ENCODE measurements around the gene WDR82. TPM values are rescaled to one million over a fixed set of nuclear protein-coding genes. Genes with fewer than 3 reads are reported as not detected.

WDR82 gene
- polyA plus RNA-seq, 2 donors = 19.9 to 33.6 TPM

DNA sequence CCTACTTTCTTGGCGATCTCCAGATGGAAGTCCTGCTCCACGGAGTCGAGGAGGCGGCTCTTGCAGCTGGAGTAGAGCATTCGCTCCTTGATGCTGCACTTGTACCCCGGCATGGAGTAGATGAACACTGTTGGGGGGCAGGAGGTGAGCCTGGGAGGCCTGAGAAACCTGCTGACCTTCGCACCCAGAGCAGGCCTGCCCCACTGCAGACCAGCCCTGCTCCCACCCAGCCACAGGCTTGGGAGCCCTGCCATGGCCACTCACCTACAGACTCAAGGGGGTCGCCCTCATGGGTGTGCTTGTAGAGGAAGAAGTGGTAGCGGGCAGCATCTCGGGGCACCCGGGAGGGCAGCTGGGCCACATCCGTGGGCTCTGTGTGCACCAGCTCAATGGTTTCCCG, 48.8 kb downstream of the WDR82 start:
- Histone ChIP-seq H3K9me3 (ENCODE audit: control insufficient read depth in 2 of 2, insufficient read depth in 1 of 2, low read depth in 1 of 2, low read length in 1 of 2) (no peaks in the 10 kb centered on the region), H3K27me3 (ENCODE audit: control insufficient read depth in 1 of 2, insufficient read depth in 2 of 2, low read length in 2 of 2) (no peaks in the 10 kb centered on the region), H3K4me1 (ENCODE audit: control insufficient read depth in 2 of 2, insufficient read depth in 2 of 2, low read length in 1 of 2) (peaks cover 0 to 11% of the 10 kb centered on the region in 2 donors), H3K4me3 (ENCODE audit: low read depth in 1 of 2, low read length in 2 of 2) (no peak overlapping the region), H3K27ac (ENCODE audit: low read depth in 2 of 2, low read length in 1 of 2) (no peak overlapping the region), H3K36me3 (ENCODE audit: control insufficient read depth in 2 of 2, insufficient read depth in 2 of 2, low read length in 1 of 2) (peaks cover 24 to 46% of the 10 kb centered on the region in 2 donors)
- 94 to 96% methylated on average over 13 of the region's 13 CpGs for WGBS, 2 donors

GRCh38 chr3:52228751-52229291, 49.6 kb downstream of the WDR82 start:
- peaks cover 18 to 39% of the 10 kb centered on the region in 2 donors for H3K36me3 ChIP-seq (ENCODE audit: control insufficient read depth in 2 of 2, insufficient read depth in 2 of 2, low read length in 1 of 2)
- H3K27ac ChIP-seq (ENCODE audit: low read depth in 2 of 2, low read length in 1 of 2) = no peak overlapping the region
- WGBS, 2 donors = 89 to 90% methylated on average over 21 of the region's 21 CpGs
- no peaks in the 10 kb centered on the region for H3K27me3 ChIP-seq (ENCODE audit: control insufficient read depth in 1 of 2, insufficient read depth in 2 of 2, low read length in 2 of 2)
- no peaks in the 10 kb centered on the region for H3K9me3 ChIP-seq (ENCODE audit: control insufficient read depth in 2 of 2, insufficient read depth in 1 of 2, low read depth in 1 of 2, low read length in 1 of 2)
- H3K4me3 ChIP-seq (ENCODE audit: low read depth in 1 of 2, low read length in 2 of 2) = no peak overlapping the region
- peaks cover 0 to 12% of the 10 kb centered on the region in 2 donors for H3K4me1 ChIP-seq (ENCODE audit: control insufficient read depth in 2 of 2, insufficient read depth in 2 of 2, low read length in 1 of 2)

DNA sequence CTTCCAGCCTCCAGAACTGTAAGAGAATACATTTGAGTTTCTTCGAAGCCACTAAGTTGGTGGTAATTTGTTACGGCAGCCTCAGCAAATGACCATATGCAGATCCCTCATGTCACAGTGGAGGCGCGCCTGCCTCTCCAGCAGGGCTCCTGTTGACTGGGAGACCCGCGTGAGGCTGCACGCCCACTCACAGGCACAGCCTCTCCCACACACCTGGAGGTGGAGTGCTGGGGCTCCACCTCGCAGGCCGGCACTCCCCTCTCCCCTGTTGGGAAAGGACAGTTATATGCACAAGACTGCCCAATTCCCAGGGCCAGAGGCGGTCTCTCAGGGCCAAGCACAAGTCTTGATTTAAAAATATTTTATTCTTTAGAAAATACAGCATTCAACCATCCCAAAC, 50.2 kb downstream of the WDR82 start:
- H3K27me3 ChIP-seq (ENCODE audit: control insufficient read depth in 1 of 2, insufficient read depth in 2 of 2, low read length in 2 of 2) = no peaks in the 10 kb centered on the region
- H3K4me3 ChIP-seq (ENCODE audit: low read depth in 1 of 2, low read length in 2 of 2) = no peak overlapping the region
- peaks cover 0 to 12% of the 10 kb centered on the region in 2 donors for H3K4me1 ChIP-seq (ENCODE audit: control insufficient read depth in 2 of 2, insufficient read depth in 2 of 2, low read length in 1 of 2)
- H3K36me3 ChIP-seq (ENCODE audit: control insufficient read depth in 2 of 2, insufficient read depth in 2 of 2, low read length in 1 of 2) = peaks cover 18 to 39% of the 10 kb centered on the region in 2 donors
- WGBS, 2 donors = 78 to 86% methylated on average over 10 of the region's 10 CpGs
- H3K27ac ChIP-seq (ENCODE audit: low read depth in 2 of 2, low read length in 1 of 2) = no peak overlapping the region
- H3K9me3 ChIP-seq (ENCODE audit: control insufficient read depth in 2 of 2, insufficient read depth in 1 of 2, low read depth in 1 of 2, low read length in 1 of 2) = no peaks in the 10 kb centered on the region

DNA sequence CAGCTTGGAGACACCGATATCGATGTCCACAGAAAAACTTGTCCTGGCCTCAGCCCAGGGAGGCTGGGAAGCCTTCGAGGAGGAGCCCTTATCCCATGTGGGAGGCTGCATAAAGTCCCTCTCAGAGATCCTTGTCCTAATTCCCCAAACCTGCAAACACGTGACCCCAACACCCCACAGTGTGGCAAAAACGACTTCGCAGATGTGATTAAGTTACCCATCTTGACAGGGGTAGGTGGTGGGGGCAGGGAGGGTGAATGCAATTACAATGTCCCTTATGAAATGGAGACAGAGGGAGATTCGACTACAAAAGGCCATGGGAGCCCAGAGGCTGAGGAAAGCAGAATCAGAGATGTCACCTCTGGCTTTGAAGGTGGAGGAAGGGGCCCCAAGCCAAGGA, 50.7 kb downstream of the WDR82 start:
- peaks cover 0 to 12% of the 10 kb centered on the region in 2 donors for H3K4me1 ChIP-seq (ENCODE audit: control insufficient read depth in 2 of 2, insufficient read depth in 2 of 2, low read length in 1 of 2)
- no peak overlapping the region for H3K27ac ChIP-seq (ENCODE audit: low read depth in 2 of 2, low read length in 1 of 2)
- H3K4me3 ChIP-seq (ENCODE audit: low read depth in 1 of 2, low read length in 2 of 2) = no peak overlapping the region
- H3K27me3 ChIP-seq (ENCODE audit: control insufficient read depth in 1 of 2, insufficient read depth in 2 of 2, low read length in 2 of 2) = no peaks in the 10 kb centered on the region
- WGBS, 2 donors = 77 to 83% methylated on average over 7 of the region's 7 CpGs
- H3K36me3 ChIP-seq (ENCODE audit: control insufficient read depth in 2 of 2, insufficient read depth in 2 of 2, low read length in 1 of 2) = peaks cover 18 to 39% of the 10 kb centered on the region in 2 donors
- no peaks in the 10 kb centered on the region for H3K9me3 ChIP-seq (ENCODE audit: control insufficient read depth in 2 of 2, insufficient read depth in 1 of 2, low read depth in 1 of 2, low read length in 1 of 2)

DNA sequence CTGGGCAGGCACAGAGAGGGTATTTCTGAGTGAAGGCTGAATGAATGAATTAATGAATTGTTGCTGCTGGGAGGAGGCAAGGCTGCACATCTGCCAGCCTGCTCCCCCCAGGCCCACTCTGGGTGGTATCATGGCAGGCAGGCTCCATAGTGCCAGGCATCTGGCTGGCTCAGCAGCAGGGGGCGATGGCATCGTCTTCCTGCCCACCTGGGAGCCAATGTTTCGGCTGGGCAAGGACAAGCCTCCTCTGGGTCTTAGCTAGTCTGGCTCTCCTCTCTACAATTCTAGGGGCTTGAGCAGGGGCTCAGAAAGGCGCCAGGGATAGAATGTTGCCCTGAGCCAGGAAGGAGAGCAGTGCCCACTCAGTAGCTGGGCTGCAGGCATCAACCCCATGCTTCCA, 51.3 kb downstream of the WDR82 start:
- Histone ChIP-seq H3K4me3 (ENCODE audit: low read depth in 1 of 2, low read length in 2 of 2) (no peak overlapping the region), H3K27ac (ENCODE audit: low read depth in 2 of 2, low read length in 1 of 2) (no peak overlapping the region), H3K4me1 (ENCODE audit: control insufficient read depth in 2 of 2, insufficient read depth in 2 of 2, low read length in 1 of 2) (peaks cover 0 to 12% of the 10 kb centered on the region in 2 donors), H3K27me3 (ENCODE audit: control insufficient read depth in 1 of 2, insufficient read depth in 2 of 2, low read length in 2 of 2) (no peaks in the 10 kb centered on the region), H3K36me3 (ENCODE audit: control insufficient read depth in 2 of 2, insufficient read depth in 2 of 2, low read length in 1 of 2) (peaks cover 18 to 39% of the 10 kb centered on the region in 2 donors), H3K9me3 (ENCODE audit: control insufficient read depth in 2 of 2, insufficient read depth in 1 of 2, low read depth in 1 of 2, low read length in 1 of 2) (no peaks in the 10 kb centered on the region)
- 87% methylated on average over 4 of the region's 4 CpGs for WGBS, 2 donors

DNA sequence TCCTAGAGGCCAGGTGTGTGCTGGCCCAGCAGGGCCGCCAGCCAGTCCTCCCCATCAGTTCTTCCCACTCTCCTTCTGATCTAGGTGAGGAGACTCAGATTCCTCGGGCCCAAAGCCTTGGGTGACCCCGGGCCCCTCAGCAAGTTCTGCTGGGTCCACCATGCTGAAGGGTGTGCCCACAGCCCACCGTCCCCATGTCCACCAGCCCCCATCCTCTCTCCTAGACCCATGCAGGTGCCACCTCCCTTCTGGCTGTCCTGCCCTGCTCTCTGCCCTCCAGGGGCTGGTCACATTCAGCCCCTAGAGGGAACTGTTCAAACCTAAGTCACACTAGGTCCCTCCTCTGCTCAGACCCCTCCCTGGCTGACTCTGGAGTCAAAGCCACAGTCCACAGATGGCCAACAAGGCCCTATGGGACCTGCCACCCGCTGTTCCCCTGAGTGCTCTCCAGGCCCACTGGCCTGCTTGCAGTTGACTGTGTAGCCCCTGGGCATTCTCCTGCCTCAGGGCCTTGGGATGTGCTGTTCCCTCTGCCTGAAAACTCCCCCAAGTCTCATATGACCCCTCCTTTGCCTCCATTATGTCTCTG, 52.1 kb downstream of the WDR82 start:
- 79 to 80% methylated on average over 5 of the region's 5 CpGs for WGBS, 2 donors
- peaks cover 0 to 5% of the 10 kb centered on the region in 2 donors for H3K4me1 ChIP-seq (ENCODE audit: control insufficient read depth in 2 of 2, insufficient read depth in 2 of 2, low read length in 1 of 2)
- no peaks in the 10 kb centered on the region for H3K27me3 ChIP-seq (ENCODE audit: control insufficient read depth in 1 of 2, insufficient read depth in 2 of 2, low read length in 2 of 2)
- peaks cover 18 to 32% of the 10 kb centered on the region in 2 donors for H3K36me3 ChIP-seq (ENCODE audit: control insufficient read depth in 2 of 2, insufficient read depth in 2 of 2, low read length in 1 of 2)
- no peak overlapping the region for H3K4me3 ChIP-seq (ENCODE audit: low read depth in 1 of 2, low read length in 2 of 2)
- no peak overlapping the region for H3K27ac ChIP-seq (ENCODE audit: low read depth in 2 of 2, low read length in 1 of 2)
- H3K9me3 ChIP-seq (ENCODE audit: control insufficient read depth in 2 of 2, insufficient read depth in 1 of 2, low read depth in 1 of 2, low read length in 1 of 2) = no peaks in the 10 kb centered on the region

DNA sequence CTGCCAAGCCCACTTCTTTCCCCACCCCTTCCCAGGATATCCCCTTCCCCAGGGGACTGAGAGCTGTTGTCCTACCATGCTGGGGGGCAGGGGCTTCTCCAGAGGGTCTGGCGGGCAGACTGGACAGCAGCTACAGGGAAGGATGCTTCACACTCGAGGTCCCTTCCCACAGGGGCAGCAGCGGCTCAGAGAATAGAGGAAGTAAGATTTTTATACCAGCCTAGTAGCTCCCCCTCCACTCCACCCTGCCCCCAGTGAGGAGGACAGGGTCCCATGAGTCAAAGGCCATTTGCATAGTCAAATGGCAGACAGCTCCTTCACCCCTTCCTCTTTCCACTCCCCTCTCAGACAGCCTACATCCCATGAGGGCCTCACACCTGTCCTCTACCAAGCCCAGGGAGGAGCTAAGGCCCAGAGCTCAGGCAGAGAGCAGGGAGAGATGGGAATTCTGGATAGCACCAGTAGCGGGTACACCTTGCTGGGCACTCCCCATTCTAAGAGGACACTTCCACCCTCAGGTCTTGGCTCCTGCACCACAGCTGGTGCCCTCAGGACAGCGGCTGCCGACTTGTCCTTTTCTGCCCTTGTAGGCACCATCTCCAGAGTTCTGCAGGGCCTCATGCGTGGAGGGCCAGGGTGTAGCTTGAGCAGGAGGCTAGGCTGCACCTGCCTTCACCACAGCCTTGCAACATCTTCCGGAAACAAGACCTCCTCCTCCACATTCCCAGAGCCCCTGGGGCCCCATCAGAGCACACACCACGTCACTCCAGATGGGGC, 52.8 kb downstream of the WDR82 start, which contains the start of gene TLR9:
TLR9 (minus strand) TSS at position 194 of the 777 bp plus-strand sequence; CDS start at position 78, 116 bp downstream.
- H3K4me1 ChIP-seq (ENCODE audit: control insufficient read depth in 2 of 2, insufficient read depth in 2 of 2, low read length in 1 of 2) = peaks cover 0 to 5% of the 10 kb centered on the region in 2 donors
- WGBS, 2 donors = 54 to 61% methylated on average over 9 of the region's 9 CpGs
- no peaks in the 10 kb centered on the region for H3K9me3 ChIP-seq (ENCODE audit: control insufficient read depth in 2 of 2, insufficient read depth in 1 of 2, low read depth in 1 of 2, low read length in 1 of 2)
- no peak within 1 kb of the TSS for H3K27ac ChIP-seq (ENCODE audit: low read depth in 2 of 2, low read length in 1 of 2)
- H3K36me3 ChIP-seq (ENCODE audit: control insufficient read depth in 2 of 2, insufficient read depth in 2 of 2, low read length in 1 of 2) = peaks cover 14 to 25% of the 10 kb centered on the region in 2 donors
- no peaks in the 10 kb centered on the region for H3K27me3 ChIP-seq (ENCODE audit: control insufficient read depth in 1 of 2, insufficient read depth in 2 of 2, low read length in 2 of 2)
- H3K4me3 ChIP-seq (ENCODE audit: low read depth in 1 of 2, low read length in 2 of 2) = no peak within 1 kb of the TSS

DNA sequence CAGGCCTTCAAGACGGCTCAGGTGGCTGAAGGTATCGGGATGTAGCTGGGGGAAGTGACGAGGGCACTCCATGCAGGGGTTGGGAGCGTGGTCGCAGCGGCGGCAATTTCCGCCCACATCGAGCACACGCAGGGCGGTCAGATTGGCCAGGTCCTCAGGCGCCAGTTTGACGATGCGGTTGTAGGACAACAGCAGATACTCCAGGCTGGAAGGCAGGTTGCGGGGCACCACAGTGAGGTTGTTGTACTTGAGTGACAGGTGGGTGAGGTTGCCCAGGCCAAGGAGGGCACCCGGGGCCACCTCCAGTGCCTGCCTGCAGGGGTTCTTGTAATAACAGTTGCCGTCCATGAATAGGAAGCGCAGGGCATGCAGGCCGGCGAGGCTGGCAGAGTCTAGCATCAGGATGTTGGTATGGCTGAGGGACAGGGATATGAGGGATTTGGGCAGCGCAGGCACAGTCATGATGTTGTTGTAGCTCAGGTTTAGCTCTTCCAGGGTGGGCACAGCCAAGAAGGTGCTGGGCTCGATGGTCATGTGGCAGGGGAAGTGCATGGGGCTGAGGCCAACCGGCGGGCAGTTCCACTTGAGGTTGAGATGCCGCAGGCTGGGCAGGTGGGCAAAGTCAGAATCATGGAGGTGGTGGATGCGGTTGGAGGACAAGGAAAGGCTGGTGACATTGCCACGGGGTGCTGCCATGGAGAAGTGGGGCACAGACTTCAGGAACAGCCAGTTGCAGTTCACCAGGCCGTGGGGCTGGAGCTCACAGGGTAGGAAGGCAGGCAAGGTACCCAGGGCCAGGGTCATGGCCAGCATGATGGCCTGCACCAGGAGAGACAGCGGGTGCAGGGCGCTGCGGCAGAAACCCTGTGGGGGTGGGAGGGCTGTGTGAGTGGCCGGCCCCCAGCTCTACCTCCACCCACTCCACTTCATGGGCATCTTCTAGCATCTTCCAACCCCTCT, 54.7 kb downstream of the WDR82 start:
- H3K27ac ChIP-seq (ENCODE audit: low read depth in 2 of 2, low read length in 1 of 2) = no peak overlapping the region
- H3K4me1 ChIP-seq (ENCODE audit: control insufficient read depth in 2 of 2, insufficient read depth in 2 of 2, low read length in 1 of 2) = peaks cover under 1 to 10% of the 10 kb centered on the region in 2 donors
- H3K36me3 ChIP-seq (ENCODE audit: control insufficient read depth in 2 of 2, insufficient read depth in 2 of 2, low read length in 1 of 2) = peaks cover 4 to 6% of the 10 kb centered on the region in 2 donors
- H3K4me3 ChIP-seq (ENCODE audit: low read depth in 1 of 2, low read length in 2 of 2) = no peak overlapping the region
- no peaks in the 10 kb centered on the region for H3K9me3 ChIP-seq (ENCODE audit: control insufficient read depth in 2 of 2, insufficient read depth in 1 of 2, low read depth in 1 of 2, low read length in 1 of 2)
- no peaks in the 10 kb centered on the region for H3K27me3 ChIP-seq (ENCODE audit: control insufficient read depth in 1 of 2, insufficient read depth in 2 of 2, low read length in 2 of 2)
- WGBS, 2 donors = 93% methylated on average over 30 to 32 of the region's 32 CpGs

Measured in esophagus (tissue), 2 donors.